A172 (cell line): ENCODE results near the gene ALOX12B. TPM values are rescaled to one million over a fixed set of nuclear protein-coding genes. Genes with fewer than 3 reads are reported as not detected.
A peak's percentile ranks its signal among the peaks of the same experiment; 100 is the strongest.
"Not testable (repeated sequence)": the region's sequence is repeated elsewhere in the genome, so short reads cannot be mapped to it uniquely, and the experiment has no call there.

Experiments
- DNase-seq: peaks from one replicate; pipeline ENCODE4 v3.0.0-alpha.2; 2015; ENCODE audit warnings: low spot score
- total RNA-seq: library from RNA; depleted of rRNA; stranded (reverse); fragments of >200 nt; shearing (Covaris generic); gene quantifications from 2 replicates; pipeline ENCODE4 v1.2.3, GENCODE V29; 2014

ALOX12B gene
- total RNA-seq, 1 experiment from 2014 or later, result not detected

DNA sequence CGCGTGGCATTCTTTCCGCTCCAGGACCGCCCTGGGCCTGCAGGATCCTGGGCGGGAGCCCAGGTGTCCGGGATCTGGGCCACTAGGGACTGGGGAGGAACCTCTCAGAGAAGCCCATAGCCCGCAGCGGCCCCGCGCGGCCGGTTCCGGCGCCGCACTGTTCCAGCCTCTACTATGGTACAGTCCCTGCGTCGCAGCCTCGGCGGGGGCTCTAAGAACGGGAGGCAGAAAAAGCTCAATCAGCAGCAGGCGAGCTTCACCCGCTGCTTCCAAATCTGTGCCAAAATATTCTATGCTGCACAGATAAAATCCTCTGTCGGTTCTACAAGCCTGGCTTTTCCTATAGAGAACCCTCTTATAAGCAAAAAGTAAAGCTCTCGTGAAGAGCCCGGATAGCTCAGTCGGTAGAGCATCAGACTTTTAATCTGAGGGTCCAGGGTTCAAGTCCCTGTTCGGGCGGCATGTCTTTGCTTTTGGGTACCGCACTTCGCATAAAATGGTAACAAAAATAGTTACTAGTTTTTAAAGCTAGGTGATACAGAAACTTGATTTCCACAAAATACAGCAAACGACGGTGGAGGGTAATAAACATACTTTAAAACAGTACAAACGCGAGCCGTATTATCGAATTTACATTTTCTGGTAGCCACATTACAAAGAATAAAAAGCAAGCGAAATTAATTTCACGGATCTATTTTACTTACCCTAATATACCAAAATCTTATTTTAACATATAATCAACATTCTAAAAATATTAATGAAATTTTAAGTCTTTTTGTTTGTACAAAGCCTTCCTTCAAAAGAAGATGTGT is 31.5 kb upstream of the ALOX12B start:
- DNase-seq, result peak; percentile 88

DNA sequence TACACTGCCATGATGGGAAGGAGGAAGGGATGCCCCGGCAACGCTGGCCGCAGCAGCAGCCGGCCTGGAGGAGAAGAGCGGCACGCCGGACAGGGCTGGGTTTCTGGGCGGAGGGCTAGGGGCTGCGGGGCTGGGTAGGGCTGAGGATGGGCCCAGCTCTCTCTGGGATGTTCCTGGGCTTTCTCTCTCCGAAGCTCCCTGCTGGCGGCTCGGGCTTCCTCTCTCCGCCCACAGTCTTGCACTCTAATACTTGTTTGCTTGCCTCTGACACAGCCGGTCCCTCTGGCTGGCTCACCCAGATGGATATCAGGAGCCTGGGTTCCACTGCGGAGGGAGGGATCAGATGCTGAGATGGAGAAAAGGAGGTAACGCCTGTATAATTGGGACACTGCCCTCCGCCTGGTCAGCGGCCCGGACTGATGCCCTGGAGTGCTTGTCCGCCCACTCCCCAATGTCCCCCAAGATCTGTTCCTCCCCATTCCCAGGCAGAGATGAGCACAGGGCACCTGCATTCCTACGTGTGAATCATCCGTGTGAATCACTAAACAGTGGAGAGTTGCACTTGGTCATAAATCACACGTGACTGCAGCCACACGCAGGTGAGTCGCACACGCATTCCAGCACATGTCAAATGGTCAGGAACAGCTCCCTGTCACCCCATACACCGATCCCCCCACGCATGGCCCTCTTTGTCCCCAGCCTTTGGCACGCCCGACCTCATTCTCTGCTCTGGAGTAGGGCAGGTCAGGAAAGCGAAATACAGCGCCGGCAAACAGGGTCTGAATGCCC is 30.7 kb upstream of the ALOX12B start, which contains the start of gene ALOXE3:
Gene ALOXE3, minus strand, starts transcription at position 535 of the 789 bp plus-strand sequence. Its CDS starts 524 bp downstream, at position 11.
- peak; percentile 83 for DNase-seq

DNA sequence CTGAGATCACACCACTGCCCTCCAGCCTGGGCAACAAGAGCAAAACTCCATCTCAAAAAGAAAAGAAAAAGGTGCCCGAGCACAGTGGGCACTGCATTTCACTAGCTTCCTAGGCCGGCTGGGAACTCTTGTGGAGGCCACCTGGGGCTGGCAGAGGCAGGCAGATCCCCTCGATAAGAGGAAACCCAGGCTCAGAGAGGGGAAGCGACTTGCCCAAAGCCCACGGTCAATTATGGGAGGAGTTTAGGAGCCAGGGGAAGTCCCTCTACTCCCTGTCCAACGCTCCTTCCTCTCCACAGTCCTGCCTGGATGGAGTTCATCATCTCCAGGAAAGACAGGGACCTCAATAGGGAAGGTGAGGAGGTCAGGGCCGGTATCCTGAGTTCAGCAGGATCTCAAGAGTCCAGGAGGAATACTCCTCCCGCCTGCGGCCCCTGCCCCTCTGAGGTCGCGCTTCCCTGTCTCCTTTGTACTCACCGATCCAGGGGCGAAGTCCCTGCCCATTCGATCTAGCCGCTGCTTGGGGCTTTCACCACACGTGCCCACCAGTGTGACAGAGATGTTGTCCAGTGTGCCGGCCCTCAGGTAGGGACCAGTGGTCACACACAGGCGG is 30.0 kb upstream of the ALOX12B start:
- no peak for DNase-seq

DNA sequence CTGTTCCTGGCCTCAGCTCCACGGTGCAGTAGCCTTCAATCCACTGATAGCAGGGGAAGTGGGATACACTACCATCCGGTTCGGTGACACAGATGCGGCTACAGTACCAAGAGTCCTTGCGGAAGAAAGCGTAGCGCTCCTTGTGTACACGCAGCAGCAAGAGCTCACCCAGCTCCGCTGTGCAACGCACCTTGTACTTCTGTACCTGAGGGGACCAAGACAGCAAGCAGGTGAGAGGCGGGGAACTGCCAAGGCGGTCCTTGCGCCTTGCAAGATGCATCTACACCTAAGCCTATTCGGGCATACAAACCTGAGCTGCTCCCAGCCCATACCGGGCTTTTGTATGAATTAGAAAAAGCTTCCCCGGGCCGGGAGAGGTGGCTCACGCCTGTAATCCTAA is 29.3 kb upstream of the ALOX12B start:
- DNase-seq, result no peak

DNA sequence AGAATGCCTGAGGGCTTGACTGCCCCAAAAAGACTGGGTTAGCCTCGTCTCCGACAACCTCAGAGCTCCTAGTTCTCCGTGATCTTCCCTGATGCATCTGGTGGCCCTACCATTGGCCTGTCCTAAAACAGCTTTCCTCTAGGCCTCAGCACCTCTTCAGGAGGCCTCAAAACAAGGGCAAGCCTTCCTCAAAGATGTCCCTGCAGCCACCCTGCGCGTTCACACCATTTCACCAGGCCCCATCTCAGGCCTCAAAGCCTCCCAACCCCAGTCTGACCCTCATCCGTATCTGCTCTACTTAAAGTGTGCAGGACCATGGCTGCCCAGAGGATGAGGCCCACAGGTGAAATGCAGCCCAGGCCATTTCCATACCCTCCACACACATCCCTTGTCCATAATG is 23.4 kb upstream of the ALOX12B start:
- DNase-seq, result no peak

DNA sequence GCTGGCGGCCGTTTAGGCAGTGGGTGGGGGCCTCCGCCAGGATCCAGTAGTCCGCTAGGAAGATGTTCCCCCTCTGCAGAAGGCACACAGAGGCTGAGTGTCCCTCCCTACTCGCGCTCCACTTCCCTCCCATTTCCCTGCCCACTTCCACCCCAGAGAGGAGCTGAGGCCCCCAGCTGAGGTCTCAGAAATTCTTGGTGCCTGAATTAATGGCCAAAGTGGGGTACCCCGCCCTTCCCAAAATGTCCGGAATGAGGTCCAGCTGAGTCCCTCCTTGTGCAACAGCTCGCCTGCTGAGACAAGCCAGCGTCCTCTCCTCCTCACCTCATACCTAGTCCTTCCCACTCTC is 22.9 kb upstream of the ALOX12B start:
- DNase-seq, result no peak

DNA sequence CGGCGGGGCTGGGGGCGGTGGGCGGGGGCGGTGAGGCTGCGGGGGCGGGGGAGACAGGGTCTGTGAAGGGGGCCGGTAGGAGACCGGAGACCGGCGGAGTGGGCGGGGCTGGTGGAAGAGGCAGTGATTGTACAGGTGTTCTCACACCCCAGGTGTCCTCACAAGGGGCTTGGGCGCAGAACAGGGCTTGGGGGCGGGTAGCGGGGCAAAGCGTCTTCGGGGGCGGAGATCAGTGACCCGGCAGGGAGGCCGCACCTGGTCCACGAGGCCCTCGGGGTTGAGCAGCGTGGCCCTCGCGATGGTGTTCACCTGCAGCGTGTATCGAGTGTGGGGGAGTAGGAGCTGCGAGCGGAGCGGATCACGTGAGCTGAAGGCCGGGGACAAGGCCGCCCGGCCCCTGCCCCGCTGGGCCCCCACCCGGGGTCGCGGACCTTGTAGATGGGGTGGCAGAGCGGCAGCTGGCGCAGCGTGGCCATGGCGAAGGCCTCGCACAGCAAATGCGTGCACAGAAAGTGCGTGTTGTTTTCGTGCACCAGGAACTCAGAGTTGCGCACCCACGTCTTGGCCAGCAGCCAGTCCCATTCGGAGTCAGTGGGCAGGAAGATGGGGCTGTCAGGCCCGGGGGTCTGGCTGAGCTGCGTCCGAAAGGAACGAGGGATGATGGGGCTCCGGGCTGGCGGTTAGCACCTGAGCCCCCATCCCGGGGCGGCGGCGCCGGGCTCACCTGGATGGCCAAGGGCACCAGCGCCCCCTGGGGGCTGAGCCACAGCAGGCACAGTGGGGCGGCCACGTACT is 22.3 kb upstream of the ALOX12B start:
- no peak for DNase-seq

DNA sequence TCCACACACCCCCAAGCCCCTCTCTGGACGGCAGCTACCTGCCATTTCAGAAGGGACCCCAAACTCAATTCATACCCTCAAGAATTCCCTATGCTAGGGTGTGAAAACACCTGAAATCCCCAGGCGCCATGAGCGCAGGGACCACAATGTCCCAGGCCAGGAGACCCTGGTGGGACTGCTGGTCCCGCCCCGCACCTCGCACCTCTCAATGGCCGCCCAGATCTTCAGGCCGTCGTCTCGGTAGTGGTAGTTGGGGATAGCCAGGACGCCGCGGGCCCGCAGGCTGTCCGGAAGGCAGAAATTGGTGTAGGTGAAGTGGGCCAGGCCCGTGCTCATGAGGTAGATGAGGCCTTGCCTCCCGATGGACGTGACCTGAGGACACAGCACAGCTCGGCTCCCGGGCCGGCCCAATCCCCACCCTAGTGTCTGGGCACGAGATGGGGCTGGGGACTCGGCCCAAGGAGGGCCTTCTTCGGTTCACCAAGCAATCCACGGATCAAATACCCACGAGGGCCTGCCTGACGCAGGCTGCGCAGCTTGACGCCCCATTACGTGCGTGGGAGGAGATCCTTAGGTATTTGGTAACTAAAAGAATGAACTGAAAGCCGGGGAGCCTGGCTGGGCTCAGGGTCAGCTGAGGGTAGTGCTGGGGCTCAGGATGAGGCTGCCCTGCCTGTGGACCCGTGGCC is 21.6 kb upstream of the ALOX12B start:
- no peak for DNase-seq

DNA sequence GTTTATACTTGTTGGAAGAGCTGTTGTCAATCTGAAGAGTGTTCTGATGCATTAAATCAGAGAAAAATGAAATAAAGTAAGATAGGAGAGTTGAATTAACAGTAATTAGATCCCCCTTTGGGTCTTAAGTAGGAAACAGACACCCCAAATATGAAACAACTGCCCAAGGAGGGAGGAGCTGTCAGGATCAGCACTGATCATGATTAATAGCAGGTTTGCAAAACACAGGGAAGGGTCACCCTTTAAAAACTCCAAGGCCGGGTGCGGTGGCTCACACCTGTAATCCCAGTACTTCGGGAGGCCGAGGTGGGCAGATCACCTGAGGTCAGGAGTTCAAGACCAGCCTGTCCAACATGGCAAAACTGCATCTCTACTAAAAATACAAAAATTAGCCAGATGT is 19.5 kb upstream of the ALOX12B start:
- DNase-seq, result not testable (repeated sequence)

DNA sequence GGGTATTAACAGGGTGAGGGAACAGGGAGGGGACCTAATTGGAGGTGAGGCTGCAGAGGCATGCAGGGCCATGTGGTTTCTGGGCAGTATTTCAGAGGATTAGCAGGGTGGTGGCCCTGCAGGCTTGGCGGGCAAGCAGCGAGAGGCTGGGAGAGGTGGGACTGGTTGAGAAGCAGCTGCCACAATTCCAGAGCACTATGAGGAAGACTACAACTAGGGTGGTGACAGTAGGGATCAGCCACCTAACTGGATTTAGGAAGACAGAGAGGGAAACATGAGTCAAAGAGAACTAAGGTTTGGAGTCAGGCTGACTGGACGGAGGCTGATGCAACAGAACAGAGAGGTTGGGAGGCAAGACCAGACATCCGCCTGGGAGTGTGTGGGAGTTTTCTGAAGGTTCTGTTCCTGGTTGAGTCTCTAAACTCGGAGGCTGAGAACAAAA is 18.5 kb upstream of the ALOX12B start:
- DNase-seq, result no peak

DNA sequence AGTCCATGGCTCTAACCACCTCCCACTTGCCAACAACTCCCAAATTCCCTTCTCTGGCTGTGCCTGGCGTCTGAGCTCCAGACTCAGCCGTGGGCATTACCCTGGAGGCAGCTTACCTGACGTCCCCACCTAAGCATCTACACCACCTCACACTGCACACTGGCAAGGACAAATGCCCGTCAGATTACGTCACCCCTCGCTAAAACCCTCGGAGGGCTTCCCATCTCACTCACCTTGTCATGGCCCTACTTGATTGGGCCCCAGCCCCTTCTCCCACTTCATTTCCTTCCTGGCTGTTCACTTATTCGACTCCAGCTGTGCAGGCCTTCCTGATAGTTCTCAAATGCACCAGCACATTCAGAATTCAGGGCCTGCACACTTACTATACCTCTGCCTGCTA is 17.4 kb upstream of the ALOX12B start:
- no peak for DNase-seq

DNA sequence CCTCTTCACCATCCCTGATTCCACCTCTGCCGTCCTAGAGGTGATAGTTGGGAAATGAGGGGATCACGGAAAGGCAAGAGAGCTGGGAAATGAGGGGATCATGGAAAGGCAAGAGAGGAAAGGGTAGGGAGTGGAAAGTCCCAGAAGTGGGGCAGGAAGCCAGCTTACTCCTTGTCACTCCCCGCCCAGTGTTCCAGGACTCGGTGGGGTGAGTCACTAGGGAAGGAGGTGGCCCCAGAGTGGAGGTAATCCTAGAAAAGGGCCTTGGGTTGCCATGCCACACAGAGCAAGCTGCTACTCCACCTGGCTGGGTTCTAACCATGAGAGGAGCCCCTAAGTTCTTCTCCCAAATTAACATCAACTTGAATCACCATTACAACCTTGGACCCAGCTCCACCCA is 16.0 kb upstream of the ALOX12B start:
- peak; percentile 66 for DNase-seq

DNA sequence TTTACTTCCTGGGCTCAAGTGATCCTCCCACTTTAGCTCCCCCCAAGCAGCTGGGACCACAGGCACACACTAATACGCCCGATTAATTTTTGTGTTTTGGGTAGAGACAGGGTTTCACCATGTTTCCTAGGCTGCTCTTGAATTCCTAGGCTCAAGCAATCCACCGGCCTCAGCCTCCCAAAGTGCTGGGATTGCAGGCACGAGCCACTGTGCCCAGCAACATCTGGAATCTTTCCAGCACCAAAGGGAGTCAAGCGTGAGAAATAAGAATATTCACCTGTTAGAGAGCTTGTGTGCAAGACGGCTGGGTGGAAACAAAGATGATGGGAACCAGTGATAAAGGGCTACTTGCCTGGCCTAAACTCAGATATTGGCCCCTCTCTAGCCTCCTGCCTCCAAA is 14.2 kb upstream of the ALOX12B start:
- no peak for DNase-seq

DNA sequence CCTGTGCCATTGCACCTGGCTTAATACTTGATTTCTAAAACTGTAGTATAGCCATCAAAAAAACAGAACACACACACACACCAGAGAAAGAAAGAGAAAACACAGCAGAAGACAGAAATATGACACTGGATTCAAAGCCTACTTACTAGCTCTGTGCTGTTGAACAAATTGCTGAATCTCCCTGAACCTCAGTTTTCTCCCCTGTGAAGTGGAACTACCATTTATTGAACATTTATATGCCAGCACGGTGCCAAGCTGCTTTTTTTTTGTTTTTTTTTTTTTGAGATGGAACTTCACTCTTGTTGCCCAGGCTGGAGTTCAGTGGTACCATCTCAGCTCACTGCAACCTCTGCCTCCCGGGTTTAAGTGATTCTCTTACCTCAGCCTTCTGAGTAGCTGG is 13.2 kb upstream of the ALOX12B start:
- DNase-seq, result no peak

DNA sequence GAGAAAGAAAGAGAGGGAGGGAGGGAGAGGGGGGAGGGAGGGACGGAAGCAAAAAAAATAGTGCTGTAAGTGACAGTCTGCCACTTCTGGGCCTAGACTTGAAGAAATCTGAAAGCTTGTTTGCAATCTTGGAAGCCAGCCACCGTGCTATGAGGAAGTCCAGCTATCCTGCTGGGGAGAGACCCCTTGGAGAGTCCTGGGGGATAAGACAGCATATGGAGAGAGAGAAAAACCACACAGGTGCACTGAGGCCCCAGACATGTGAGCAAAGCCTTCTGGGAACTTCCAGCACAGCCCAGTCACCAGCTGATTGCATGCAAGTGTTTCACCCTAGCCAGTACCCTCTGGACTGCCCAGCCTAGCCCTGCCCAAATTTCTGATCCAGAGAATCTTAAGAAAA is 12.6 kb upstream of the ALOX12B start:
- DNase-seq, result no peak

DNA sequence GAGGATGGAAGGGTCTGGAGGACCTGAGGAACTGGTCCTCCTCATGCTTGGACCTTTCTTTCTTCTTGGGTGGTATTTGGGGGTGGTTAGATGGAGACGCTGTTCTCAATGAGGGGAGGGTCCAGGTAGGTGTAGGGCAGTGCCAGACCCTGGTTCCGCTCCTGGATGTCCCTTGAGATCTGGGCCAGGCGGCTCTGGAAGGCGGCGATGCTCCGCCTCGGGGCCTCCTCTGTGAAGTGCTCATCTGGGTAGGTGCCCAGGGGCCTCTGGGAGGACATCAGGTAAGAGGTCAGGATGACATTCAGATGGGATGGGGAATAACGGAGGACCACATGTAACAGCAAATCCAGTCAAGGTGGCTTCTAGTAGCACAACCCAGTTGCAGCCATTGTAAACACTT is 9.0 kb upstream of the ALOX12B start:
- DNase-seq, result no peak

DNA sequence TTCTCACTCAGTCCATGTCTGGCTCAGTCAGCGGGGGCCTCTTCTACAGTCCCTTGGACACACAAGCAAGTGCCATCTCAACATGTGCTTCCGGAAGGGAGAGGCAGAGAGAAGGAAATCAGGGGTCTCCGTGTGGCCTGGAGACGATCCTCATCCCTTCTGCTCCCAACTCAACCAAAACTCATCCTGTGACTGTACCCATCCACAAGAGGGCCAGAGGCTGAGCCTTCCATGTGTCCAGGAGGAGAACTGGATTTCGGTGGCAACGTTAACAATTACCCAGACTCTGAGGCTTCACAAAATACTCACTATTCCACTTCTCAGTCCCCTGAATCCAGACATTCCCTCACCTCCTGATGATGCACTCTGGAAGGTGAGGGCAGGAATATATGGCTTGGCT is 7.8 kb upstream of the ALOX12B start:
- no peak for DNase-seq

DNA sequence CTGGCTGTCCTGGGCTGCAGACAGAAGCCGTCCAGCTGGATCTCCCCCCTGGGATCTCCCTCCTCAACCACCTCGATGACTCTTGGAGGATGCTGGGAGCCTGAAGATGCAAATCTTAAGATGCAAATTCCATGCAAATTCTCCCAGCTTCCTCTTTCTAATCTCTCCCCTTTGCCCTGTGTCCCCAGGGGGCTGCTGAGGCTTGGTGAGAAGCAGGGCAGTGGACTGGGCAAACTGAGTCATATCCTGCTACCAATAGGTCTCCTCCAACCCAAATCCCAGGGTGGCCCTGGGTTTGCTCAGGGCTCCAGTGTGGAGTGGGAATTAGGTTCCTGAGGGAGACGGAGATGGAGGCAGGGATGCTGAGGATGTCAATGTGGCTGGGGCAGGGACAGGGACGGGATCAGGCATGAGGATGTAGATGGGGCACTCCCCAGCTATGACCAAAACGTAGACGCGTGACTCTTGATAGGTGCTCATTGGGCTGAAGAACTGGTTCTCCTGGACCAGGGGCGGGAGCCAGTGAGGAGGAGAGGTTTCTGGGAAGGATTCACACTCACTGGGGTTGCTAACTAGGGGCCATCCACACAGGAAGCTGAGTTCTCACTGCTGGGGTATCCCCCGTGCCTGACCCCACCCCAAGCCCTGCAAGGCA is 3.6 kb upstream of the ALOX12B start:
- no peak for DNase-seq

DNA sequence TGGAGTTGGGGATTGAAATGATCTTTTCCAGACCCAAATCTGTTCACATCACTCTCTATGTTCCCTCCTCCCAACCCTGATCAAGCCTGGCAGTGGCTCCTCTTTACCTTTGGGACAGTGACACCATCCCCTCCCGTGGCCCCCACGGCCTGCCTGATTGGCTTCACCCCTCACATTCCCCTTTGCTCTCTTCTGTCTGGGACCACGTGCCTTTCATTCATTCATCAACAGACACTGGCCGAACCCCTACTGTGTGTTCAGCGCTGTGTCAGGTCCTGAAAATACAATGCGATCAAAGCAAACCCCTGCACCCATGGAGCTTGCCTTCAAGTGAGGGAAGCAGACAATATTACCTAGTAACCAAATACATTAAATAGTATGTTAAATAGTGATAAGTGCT is 2.2 kb upstream of the ALOX12B start:
- DNase-seq, result no peak

DNA sequence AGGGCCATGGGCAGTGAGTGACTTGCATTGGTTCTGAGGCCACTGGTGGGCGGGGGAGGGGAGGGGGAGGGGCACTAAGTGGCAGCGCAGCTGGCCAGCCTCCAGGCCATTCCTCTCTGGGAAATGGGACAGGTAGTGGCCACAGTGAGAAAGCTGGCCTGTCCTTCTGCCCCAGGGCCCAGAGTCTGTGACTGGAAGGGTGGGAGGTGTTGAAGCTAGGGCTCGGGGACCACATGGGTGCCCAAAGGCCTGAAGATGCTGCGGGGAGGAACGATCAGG is 375 bp upstream of the ALOX12B start:
- no peak for DNase-seq

DNA sequence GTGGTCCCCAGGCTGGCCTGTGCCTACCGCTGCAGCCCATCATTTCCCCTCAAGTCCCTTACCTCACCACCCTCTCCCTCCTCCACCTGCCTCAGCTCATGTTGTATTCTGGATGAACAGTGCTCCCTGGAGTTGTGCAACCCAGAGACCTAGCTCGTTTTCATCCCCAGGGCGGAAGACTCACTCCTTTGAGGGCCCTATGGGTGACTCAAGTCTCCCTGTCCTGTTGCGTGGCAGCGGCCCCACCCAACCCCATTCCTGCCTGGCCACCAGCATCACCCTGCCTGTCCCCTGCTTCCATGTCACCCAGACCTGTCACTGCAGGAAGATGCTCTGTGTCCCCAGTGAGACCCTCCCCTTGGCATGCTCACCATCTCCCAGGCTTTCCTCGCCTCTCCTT is 3.3 kb downstream of the ALOX12B start:
- DNase-seq, result no peak
